ENCODE data around the gene TOMM34. TPM values are rescaled to one million over a fixed set of nuclear protein-coding genes. Genes with fewer than 3 reads are reported as not detected.

Gene TOMM34
- polyA plus RNA-seq, 1 experiment = 31.8 TPM

GRCh38 chr20:44965651-44966029 is 5.4 kb upstream of the TOMM34 start:
- H3K4me3 ChIP-seq (ENCODE audit: low read depth, low read length) = peak overlapping the region; percentile 95
- no peak overlapping the region for H3K27ac ChIP-seq (ENCODE audit: low read depth, low read length)
- TF ChIP-seq, protein P1, sequence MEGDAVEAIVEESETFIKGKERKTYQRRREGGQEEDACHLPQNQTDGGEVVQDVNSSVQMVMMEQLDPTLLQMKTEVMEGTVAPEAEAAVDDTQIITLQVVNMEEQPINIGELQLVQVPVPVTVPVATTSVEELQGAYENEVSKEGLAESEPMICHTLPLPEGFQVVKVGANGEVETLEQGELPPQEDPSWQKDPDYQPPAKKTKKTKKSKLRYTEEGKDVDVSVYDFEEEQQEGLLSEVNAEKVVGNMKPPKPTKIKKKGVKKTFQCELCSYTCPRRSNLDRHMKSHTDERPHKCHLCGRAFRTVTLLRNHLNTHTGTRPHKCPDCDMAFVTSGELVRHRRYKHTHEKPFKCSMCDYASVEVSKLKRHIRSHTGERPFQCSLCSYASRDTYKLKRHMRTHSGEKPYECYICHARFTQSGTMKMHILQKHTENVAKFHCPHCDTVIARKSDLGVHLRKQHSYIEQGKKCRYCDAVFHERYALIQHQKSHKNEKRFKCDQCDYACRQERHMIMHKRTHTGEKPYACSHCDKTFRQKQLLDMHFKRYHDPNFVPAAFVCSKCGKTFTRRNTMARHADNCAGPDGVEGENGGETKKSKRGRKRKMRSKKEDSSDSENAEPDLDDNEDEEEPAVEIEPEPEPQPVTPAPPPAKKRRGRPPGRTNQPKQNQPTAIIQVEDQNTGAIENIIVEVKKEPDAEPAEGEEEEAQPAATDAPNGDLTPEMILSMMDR (IDR thresholded peaks at IDR 0.05; ENCODE audit: low read depth, low read length) = no peak
- POLR2A ChIA-PET = no interaction called here
- CTCF ChIA-PET = interaction anchor here (0.7 to 3.3 kb wide), 7 partner anchors 13 to 328 kb away, joined by 3 to 11 read pairs (median 4); no protein-coding TSS in a partner anchor
- no peaks in the 10 kb centered on the region for H3K9me3 ChIP-seq (ENCODE audit: control insufficient read depth, insufficient read depth, low read length)
- no peak for DNase-seq (ENCODE audit: low read depth, low spot score)
- no peaks in the 10 kb centered on the region for H3K27me3 ChIP-seq (ENCODE audit: control insufficient read depth, insufficient read depth, low read length)

DNA sequence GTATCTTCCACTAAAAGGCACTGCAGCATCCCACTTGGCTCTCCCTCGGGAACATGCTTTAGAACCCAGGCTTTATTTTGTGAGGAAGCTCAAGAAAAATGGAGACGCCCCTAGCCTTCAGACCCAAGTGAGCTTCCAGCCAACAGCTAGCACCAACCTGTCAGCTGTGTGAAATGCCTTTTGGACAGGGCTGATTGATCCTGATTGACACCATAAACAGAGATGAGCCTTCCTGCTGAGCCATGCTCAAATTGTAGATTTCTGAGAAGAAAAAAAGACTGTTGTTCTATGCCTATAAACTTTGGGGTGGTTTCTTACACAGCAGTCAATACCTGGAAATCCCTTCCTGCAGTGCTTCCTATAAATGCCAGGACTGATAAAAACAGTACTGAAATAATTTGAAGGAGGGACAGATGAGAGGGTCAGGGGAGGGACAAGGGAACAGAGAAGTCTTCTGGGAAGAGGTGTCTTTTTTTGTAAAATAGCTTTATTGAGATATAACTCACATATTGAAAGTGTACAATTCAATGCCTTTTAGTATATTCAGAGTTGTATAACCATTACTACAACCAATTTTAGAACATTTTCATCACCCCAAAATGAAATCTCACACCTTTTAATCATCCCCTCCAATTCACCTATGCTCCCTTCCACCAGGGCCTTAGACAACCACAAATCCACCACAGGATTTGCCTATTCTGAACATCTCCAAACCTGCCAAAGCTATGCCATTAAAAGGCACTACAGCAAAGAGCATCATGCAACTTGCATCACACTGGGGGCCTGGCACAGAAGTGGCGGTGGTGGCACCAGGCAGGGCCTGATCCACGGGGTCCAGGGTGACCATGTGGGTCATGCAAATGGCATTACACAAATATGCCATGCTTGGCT is 3.4 kb upstream of the TOMM34 start:
- ChIA-PET CTCF (interaction anchor here (0.6 to 1.7 kb wide), 2 partner anchors 47 to 356 kb away, joined by 3 to 5 read pairs; no protein-coding TSS in a partner anchor), POLR2A (no interaction called here)
- H3K9me3 ChIP-seq (ENCODE audit: control insufficient read depth, insufficient read depth, low read length) = no peaks in the 10 kb centered on the region
- no peak overlapping the region for H3K4me3 ChIP-seq (ENCODE audit: low read depth, low read length)
- no peak overlapping the region for H3K27ac ChIP-seq (ENCODE audit: low read depth, low read length)
- TF ChIP-seq, protein P1 (IDR thresholded peaks at IDR 0.05; ENCODE audit: low read depth, low read length) = no peak
- no peaks in the 10 kb centered on the region for H3K27me3 ChIP-seq (ENCODE audit: control insufficient read depth, insufficient read depth, low read length)
- DNase-seq (ENCODE audit: low read depth, low spot score) = no peak

DNA sequence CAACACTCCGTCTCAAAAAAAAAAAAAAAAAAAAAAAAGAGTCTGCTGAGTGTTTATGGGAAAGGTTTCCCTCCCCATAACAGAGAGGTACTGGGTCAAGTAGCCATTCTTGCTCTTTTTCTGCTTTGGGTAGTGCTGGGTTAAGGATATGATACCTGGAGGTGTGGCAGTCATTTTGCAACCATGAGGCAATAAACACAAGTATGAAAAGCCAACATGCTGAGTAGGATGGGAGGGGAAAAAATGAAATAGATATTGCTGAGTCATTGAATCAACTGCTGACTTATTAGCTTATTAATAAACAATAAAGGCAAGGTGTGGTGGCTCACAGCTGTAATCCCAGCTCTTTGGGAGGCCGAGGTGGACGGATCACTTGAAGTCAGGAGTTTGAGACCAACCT is 2.3 kb upstream of the TOMM34 start:
- no peak overlapping the region for H3K4me3 ChIP-seq (ENCODE audit: low read depth, low read length)
- CTCF ChIA-PET = interaction anchor here (1.2 to 1.7 kb wide), 2 partner anchors 48 to 133 kb away, joined by 3 read pairs; no protein-coding TSS in a partner anchor
- DNase-seq (ENCODE audit: low read depth, low spot score) = no peak
- TF ChIP-seq, protein P1 (IDR thresholded peaks at IDR 0.05; ENCODE audit: low read depth, low read length) = no peak
- H3K27ac ChIP-seq (ENCODE audit: low read depth, low read length) = no peak overlapping the region
- no peaks in the 10 kb centered on the region for H3K27me3 ChIP-seq (ENCODE audit: control insufficient read depth, insufficient read depth, low read length)
- H3K9me3 ChIP-seq (ENCODE audit: control insufficient read depth, insufficient read depth, low read length) = no peaks in the 10 kb centered on the region
- POLR2A ChIA-PET = no interaction called here

DNA sequence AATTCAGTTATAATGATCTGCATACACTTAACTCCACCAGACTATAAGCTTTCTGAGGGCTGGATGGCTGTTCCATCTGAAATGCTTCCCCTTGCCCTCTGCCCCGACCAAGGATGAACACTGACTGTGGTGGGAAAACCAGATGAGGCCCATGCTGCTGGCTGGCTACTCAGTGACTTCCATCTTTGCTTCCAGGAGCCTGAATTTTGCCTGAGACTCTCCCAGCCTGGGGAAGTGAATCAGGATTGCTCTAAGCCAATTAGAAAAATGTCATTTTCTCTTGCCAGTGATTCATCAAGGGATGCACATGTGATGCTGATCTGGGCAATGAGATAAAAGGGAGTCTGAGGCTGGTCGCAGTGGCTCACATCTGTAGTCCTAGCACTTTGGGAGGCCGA is 1.7 kb upstream of the TOMM34 start:
- CTCF ChIA-PET = interaction anchor here (1.2 to 1.4 kb wide), 3 partner anchors 9 to 350 kb away, joined by 3 read pairs; no protein-coding TSS in a partner anchor

More for the DNA sequence above, 1.7 kb upstream of the TOMM34 start:
- Histone ChIP-seq H3K27me3 (ENCODE audit: control insufficient read depth, insufficient read depth, low read length) (no peaks in the 10 kb centered on the region), H3K27ac (ENCODE audit: low read depth, low read length) (no peak overlapping the region), H3K9me3 (ENCODE audit: control insufficient read depth, insufficient read depth, low read length) (no peaks in the 10 kb centered on the region), H3K4me3 (ENCODE audit: low read depth, low read length) (no peak overlapping the region)
- POLR2A ChIA-PET = no interaction called here
- TF ChIP-seq, protein P1 (IDR thresholded peaks at IDR 0.05; ENCODE audit: low read depth, low read length) = no peak
- no peak for DNase-seq (ENCODE audit: low read depth, low spot score)

All from AG04450 (cell line).